Stomach (tissue), 9 donors: Measurements from ENCODE around the gene PI4KB. TPM values are rescaled to one million over a fixed set of nuclear protein-coding genes. Genes with fewer than 3 reads are reported as not detected.

ENCODE experiments used
- DNase-seq, 2 donors: peaks; one replicate each; pipeline versions ENCODE4 v3.0.0 to v3.0.0-alpha.2; 2013 to 2019
- H3K27ac ChIP-seq, 5 donors: fragments of 200-600 bp in 4 of 5; sonication (generic) in 4 of 5; one replicate each; pipeline ENCODE4 v1.5.1; 2013 to 2019; ENCODE audit warnings: mild to moderate bottlenecking in 1 of 5, moderate library complexity in 1 of 5
- H3K27me3 ChIP-seq, 3 donors: fragments of 200-600 bp; sonication (generic); one replicate each; pipeline ENCODE4 v1.5.1; 2017 to 2019; ENCODE audit warnings: mixed run types in 1 of 3
- H3K36me3 ChIP-seq, 4 donors: fragments of 200-600 bp; sonication (generic); 1 replicate in 3 of 4; 2 replicates in 1 of 4; pipeline ENCODE4 v1.5.1; 2016 to 2019
- H3K4me1 ChIP-seq, 4 donors: fragments of 200-600 bp; sonication (generic); one replicate each; pipeline ENCODE4 v1.5.1; 2016 to 2019
- H3K4me3 ChIP-seq, 4 donors: fragments of 200-600 bp; sonication (generic) in 3 of 4; one replicate each; pipeline ENCODE4 v1.5.1; 2016 to 2019; ENCODE audit warnings: mild to moderate bottlenecking in 1 of 4
- H3K9me3 ChIP-seq, 4 donors: fragments of 200-600 bp; sonication (generic); one replicate each; pipeline ENCODE4 v1.5.1; 2016 to 2019
- CTCF ChIP-seq, 7 experiments: fragments of 450-650 bp in 4 of 7; fragments of 200-600 bp in 3 of 7; sonication (generic) in 3 of 7; IDR thresholded peaks; one replicate each; pipeline ENCODE4 v1.5.1; 2016 to 2019; ENCODE audit warnings: antibody characterized with exemption in 7 of 7, control low read depth in 2 of 7, mild to moderate bottlenecking in 1 of 7
- EP300 ChIP-seq: sonication (generic); formaldehyde crosslinking; IDR thresholded peaks from one replicate; pipeline ENCODE4 v1.6.1; 2017; ENCODE audit warnings: antibody characterized with exemption
- POLR2A ChIP-seq, 4 donors: fragments of 450-650 bp; IDR thresholded peaks; one replicate each; pipeline ENCODE4 v1.6.1; 2016; ENCODE audit warnings: antibody characterized with exemption in 4 of 4, control low read depth in 2 of 4, mild to moderate bottlenecking in 1 of 4, moderate library complexity in 1 of 4
- POLR2AphosphoS5 ChIP-seq, 3 donors: sonication (generic); formaldehyde crosslinking; IDR thresholded peaks; one replicate each; pipeline ENCODE4 v1.6.1; 2016; ENCODE audit warnings: antibody characterized with exemption in 3 of 3
- WGBS, 5 donors: extraction: QIAGEN DNeasy Blood & Tissue Kit in 3 of 5; methylation state at CpG; one replicate each; pipeline versions ENCODE4 v1.1.5 to v1.1.7; 2013 to 2018; 5-methylcytosine and 5-hydroxymethylcytosine counted together
- intact Hi-C: fragments of 100-400 bp; cut with DNase I; formaldehyde crosslinking; loops from one replicate; pipeline ENCODE4 v1.15.1; 2023; ENCODE audit warnings: low total_unique reads
- polyA plus RNA-seq, 3 donors: library from polyadenylated mRNA; stranded (reverse); fragments of 200-250 nt; gene quantifications; one replicate each; pipeline ENCODE4 v1.2.3, GENCODE V29; 2013
- total RNA-seq, 5 donors: library from RNA; depleted of rRNA; stranded (reverse); fragments of >200 nt; gene quantifications; one replicate each; pipeline versions ENCODE4 v1.1.0 to v1.2.3, GENCODE V29; 2014 to 2016
- donor health status: healthy with polysubstance abuse.
- donor health status: Bipolar disorder and iron deficiency.
- donor health status: healthy.

The PI4KB gene
- total and polyA plus RNA-seq, 8 donors: 24.1 to 187 (median 45.3) TPM

GRCh38 chr1:151313501-151313900, 13.7 kb downstream of the PI4KB start:
- 25 to 63% (median 47%) methylated on average over 2 of the region's 2 CpGs for WGBS, 5 donors
- H3K36me3 ChIP-seq: peaks cover 22 to 100% (median 90%) of the 10 kb centered on the region in 4 donors

GRCh38 chr1:151312826-151313225, 14.4 kb downstream of the PI4KB start:
- intact Hi-C loops: no loop called here
- peaks cover 24 to 100% (median 91%) of the 10 kb centered on the region in 4 donors for H3K36me3 ChIP-seq
- no peak for TF ChIP-seq POLR2A (IDR thresholded peaks at IDR 0.05)
- no peak for TF ChIP-seq EP300
- no peak for TF ChIP-seq POLR2AphosphoS5 (IDR thresholded peaks at IDR 0.05)
- no peak for TF ChIP-seq CTCF (IDR thresholded peaks at IDR 0.05)

More at GRCh38 chr1:151313501-151313900, 13.7 kb downstream of the PI4KB start:
- H3K4me3 ChIP-seq: no peak overlapping the region
- no peaks in the 10 kb centered on the region for H3K27me3 ChIP-seq
- no peak for DNase-seq
- H3K9me3 ChIP-seq: no peaks in the 10 kb centered on the region
- H3K27ac ChIP-seq: peak overlapping the region in 4 of 5 donors; percentile 6 to 84 (median 84)
- intact Hi-C loops: no loop called here
- TF ChIP-seq POLR2A (IDR thresholded peaks at IDR 0.05) (no peak), CTCF (IDR thresholded peaks at IDR 0.05) (no peak), POLR2AphosphoS5 (IDR thresholded peaks at IDR 0.05) (peak in 1 of 3 donors; percentile 16), EP300 (no peak)
- H3K4me1 ChIP-seq: peaks cover 49 to 70% (median 61%) of the 10 kb centered on the region in 4 donors

GRCh38 chr1:151312411-151312810, 14.8 kb downstream of the PI4KB start:
- peaks cover 49 to 70% (median 61%) of the 10 kb centered on the region in 4 donors for H3K4me1 ChIP-seq
- H3K9me3 ChIP-seq: no peaks in the 10 kb centered on the region
- peak overlapping the region in 4 of 5 donors; percentile 68 to 84 (median 84) for H3K27ac ChIP-seq
- intact Hi-C loops: no loop called here
- H3K4me3 ChIP-seq: no peak overlapping the region
- 79 to 88% (median 83%) methylated on average over 4 of the region's 4 CpGs for WGBS, 5 donors
- H3K36me3 ChIP-seq: peaks cover 24 to 100% (median 91%) of the 10 kb centered on the region in 4 donors
- no peaks in the 10 kb centered on the region for H3K27me3 ChIP-seq
- DNase-seq: no peak
- TF ChIP-seq POLR2A (IDR thresholded peaks at IDR 0.05) (no peak), POLR2AphosphoS5 (IDR thresholded peaks at IDR 0.05) (no peak), CTCF (IDR thresholded peaks at IDR 0.05) (no peak), EP300 (no peak)

More at GRCh38 chr1:151312826-151313225, 14.4 kb downstream of the PI4KB start:
- Histone ChIP-seq H3K4me3 (no peak overlapping the region), H3K27ac (peak overlapping the region in 4 of 5 donors; percentile 6 to 84 (median 84)), H3K9me3 (no peaks in the 10 kb centered on the region), H3K4me1 (peaks cover 49 to 70% (median 61%) of the 10 kb centered on the region in 4 donors), H3K27me3 (no peaks in the 10 kb centered on the region)
- WGBS, 5 donors: 84 to 95% (median 89%) methylated on average over 8 of the region's 8 CpGs
- no peak for DNase-seq

GRCh38 chr1:151311589-151312331, 15.5 kb downstream of the PI4KB start:
- no peak for TF ChIP-seq POLR2A (IDR thresholded peaks at IDR 0.05)
- no peak for TF ChIP-seq CTCF (IDR thresholded peaks at IDR 0.05)
- TF ChIP-seq POLR2AphosphoS5 (IDR thresholded peaks at IDR 0.05): peak; percentile 35 to 92 (median 66)
- TF ChIP-seq EP300: no peak
- intact Hi-C loops: no loop called here
- 41 to 51% (median 49%) methylated on average over 7 of the region's 7 CpGs for whole genome bisulfite sequencing, 5 donors
- no peaks in the 10 kb centered on the region for H3K27me3 ChIP-seq
- H3K27ac ChIP-seq: peak overlapping the region; percentile 34 to 84 (median 84)
- H3K4me1 ChIP-seq: peaks cover 49 to 70% (median 61%) of the 10 kb centered on the region in 4 donors
- no peak overlapping the region for H3K4me3 ChIP-seq
- peak; percentile 67 to 71 for DNase-seq
- peaks cover 31 to 100% (median 91%) of the 10 kb centered on the region in 4 donors for H3K36me3 ChIP-seq
- no peaks in the 10 kb centered on the region for H3K9me3 ChIP-seq
